HG02610 (cell line): Measurements from ENCODE around the gene BNIP2.
A peak's percentile ranks its signal among the peaks of the same experiment; 100 is the strongest.
"Not testable (repeated sequence)": the region's sequence is repeated elsewhere in the genome, so short reads cannot be mapped to it uniquely, and the experiment has no call there.

ENCODE experiments used
- ATAC-seq: cut with Tn5 transposase; IDR thresholded peaks from one replicate; pipeline ENCODE4 v1.9.1; 2021; ENCODE audit warnings: mild to moderate bottlenecking, moderate library complexity; ENCODE audit not compliant: unreplicated experiment

The BNIP2 gene

DNA sequence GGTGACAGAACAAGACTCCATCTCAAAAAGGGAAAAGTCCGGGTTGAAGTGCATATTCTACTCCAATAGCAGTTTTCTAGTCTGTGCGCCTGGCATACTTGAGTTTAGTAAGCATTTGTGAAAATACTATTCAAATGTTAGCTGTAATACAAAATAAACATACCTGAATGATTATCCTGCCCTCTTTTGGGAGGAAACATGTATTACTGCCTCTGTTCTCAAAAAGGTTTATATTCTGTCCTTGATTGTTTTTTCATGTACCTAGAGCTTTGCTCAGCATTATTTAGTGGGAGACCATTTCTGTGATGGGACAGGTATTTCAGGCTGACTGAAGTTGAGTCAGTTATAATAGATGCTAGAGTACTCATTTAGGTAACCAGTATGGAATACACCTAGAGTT is 51.6 kb downstream of the BNIP2 start:
- not testable (repeated sequence) for ATAC-seq

GRCh38 chr15:59636184-59636583 is 52.9 kb downstream of the BNIP2 start:
- ATAC-seq: no peak

DNA sequence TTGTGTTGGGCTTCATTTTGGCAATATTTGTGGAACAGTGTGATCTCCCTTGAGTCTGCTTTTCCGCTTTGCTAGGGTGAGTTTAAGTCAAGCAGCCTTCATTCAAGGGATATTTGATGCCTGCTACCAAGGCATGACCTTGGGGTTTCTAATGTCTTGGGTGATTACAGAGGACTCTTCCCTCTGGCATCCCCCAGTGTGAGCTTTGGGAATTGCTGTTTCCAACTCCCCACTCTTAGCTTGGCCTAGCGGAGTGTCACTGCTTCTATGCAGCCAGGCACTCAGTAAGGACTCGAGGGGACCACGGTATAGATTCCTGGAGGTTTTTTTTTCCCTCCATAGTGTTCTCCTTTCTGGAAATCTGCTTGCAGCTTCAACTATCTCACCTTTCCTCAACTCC is 56.4 kb downstream of the BNIP2 start:
- ATAC-seq: no peak

- ATAC-seq: peak; percentile 65
Measured at GRCh38 chr15:59622289-59622688, 66.8 kb downstream of the BNIP2 start.

GRCh38 chr15:59618406-59618805 is 70.7 kb downstream of the BNIP2 start:
- no peak for ATAC-seq

GRCh38 chr15:59616379-59616778 is 72.7 kb downstream of the BNIP2 start:
- no peak for ATAC-seq

- no peak for ATAC-seq
Measured at GRCh38 chr15:59615661-59616060, 73.5 kb downstream of the BNIP2 start.

DNA sequence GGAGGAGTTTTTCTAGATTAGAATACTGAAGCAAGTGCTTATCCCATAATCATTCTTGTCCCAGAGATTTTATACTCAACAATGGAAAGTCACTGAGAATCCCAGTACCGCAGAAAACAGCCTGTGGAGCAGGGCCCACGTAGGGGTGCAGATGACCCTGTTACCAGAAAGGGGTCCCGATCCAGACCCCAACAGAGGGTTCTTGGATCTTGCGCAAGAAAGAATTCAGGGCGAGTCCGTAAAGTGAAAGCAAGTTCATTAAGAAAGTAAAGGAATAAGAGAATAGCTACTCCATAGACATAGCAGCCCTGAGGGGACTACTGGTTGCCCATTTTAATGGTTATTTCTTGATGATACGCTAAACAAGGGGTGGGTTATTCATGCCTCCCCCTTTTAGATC is 75.0 kb downstream of the BNIP2 start:
- no peak for ATAC-seq

DNA sequence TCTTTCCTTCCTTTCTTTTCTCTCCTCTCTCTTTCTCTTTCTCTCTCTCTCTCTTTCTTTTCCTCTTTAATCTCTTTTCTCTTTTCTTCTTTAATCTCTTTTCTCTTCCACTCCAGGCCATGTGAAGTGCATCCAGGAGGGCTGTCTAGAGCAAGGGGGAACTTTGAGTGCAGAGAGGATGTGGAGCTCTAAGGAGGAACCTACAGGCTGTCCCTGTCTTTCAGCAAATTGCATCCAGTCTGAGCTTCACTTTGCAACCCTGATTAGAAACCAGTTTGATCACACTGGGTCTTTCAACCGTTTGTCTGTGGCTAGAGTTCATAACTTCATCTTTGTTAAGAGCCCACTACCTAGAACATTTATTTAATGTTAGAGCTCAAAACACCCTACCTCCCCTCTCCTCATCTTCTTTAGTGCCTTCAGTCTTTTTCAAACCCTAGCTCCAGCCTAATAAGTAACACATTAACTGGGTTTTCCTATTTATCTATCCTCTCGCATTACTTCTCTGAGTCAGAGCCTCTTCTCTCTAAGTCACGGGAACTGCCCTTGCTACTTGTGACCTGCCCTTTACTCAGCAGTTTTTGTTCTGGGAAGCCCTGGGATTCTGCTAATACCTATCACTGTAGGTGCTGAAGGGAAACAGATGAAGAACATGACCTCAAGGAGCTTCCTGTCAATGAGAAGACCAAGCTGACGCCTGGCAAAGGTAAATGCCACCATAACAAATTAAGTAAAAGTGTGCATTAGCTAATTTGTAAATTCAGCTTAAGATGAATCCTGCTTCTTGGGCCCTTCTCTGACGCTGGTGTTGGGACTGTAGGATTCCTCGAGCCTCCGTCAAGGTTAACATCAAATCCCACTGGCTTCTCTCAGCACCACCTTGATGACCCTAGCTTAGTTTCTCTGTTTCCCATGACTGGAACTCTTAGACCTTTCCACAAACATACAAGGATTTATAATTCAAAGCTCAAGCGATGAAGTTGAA is 77.6 kb downstream of the BNIP2 start, which contains the start of gene GCNT3:
TSS of gene GCNT3 (plus strand) at position 508 of the 985 bp plus-strand sequence. CDS start 6,456 bp downstream, outside the sequence.
- no peak for ATAC-seq

DNA sequence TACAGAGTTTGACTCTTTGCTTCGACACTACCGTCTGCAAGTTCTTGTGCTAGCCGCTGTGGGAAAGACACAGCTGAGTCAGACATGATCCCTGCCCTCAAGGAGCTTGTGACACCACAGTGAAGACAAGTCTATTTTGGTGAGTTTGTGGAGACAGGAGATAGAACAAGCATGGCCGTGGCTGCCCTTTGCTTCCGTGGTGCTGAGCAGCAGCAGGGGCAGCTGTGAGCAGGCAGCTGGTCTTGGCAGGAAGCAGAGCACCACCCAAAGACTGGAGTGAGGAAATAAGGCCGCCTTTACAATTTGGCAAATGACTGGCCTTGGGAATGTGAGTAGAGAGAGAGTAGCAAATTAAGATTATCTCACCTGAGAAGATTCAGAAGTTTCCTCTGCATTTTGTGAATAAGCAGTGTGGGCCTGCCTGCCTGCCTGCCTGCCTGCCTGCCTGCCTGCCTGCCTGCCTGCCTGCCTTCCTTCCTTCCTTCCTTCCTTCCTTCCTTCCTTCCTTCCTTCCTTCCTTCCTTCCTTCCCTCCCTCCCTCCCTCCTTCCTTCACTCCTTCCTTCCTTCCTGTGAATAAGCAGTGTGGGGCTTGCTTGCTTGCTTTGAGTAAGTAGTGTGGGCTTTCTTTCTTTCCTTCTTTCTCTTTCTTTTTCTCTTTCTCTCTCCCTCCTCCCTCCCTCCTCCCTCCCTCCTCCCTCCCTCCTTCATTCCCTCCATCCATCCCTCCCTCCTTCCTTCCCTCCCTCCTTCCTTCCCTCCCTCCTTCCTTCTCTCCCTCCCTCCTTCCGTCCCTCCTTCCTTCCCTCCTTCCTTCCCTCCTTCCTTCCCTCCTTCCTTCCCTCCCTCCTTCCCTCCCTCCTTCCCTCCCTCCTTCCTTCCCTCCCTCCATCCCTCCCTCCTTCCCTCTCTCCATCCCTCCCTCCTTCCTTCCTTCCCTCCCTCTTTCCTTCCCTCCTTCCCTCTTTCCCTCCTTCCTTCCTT is 79.1 kb downstream of the BNIP2 start:
- ATAC-seq: no peak
